Cortex of kidney (tissue), 1 donor: ENCODE measurements around the gene NRSN1.

ENCODE experiments used
- DNase-seq: peaks from one replicate; lab custom pipeline; 2025; lab: John Stamatoyannopoulos, UW

The NRSN1 gene

GRCh38 chr6:24125980-24126379 is at the start of gene NRSN1:
TSS of gene NRSN1 (plus strand) at chr6:24126215. CDS start at chr6:24134328, 8,113 bp downstream.
- DNase-seq: no peak

GRCh38 chr6:24078200-24078599 is 47.8 kb upstream of the NRSN1 start:
- no peak for DNase-seq

GRCh38 chr6:24079076-24079475 is 46.9 kb upstream of the NRSN1 start:
- DNase-seq: no peak

- no peak for DNase-seq
These were observed 45.3 kb upstream of the NRSN1 start for GRCh38 chr6:24080711-24081110.

GRCh38 chr6:24089736-24090135 is 36.3 kb upstream of the NRSN1 start:
- DNase-seq: no peak

GRCh38 chr6:24092407-24092806 is 33.6 kb upstream of the NRSN1 start:
- DNase-seq: no peak

- no peak for DNase-seq
These were observed 32.6 kb upstream of the NRSN1 start for GRCh38 chr6:24093381-24093780.

- no peak for DNase-seq
These were observed 26.8 kb upstream of the NRSN1 start for GRCh38 chr6:24099181-24099580.

GRCh38 chr6:24100024-24100769 is 25.8 kb upstream of the NRSN1 start:
- DNase-seq: no peak

GRCh38 chr6:24100770-24101155 is 25.3 kb upstream of the NRSN1 start:
- no peak for DNase-seq

- DNase-seq: no peak
These were observed 20.8 kb upstream of the NRSN1 start for GRCh38 chr6:24105191-24105590.

GRCh38 chr6:24106291-24106690 is 19.7 kb upstream of the NRSN1 start:
- DNase-seq: no peak

GRCh38 chr6:24107294-24107693 is 18.7 kb upstream of the NRSN1 start:
- no peak for DNase-seq

- no peak for DNase-seq
These were observed 18.0 kb upstream of the NRSN1 start for GRCh38 chr6:24108056-24108455.

- DNase-seq: no peak
These were observed 15.6 kb upstream of the NRSN1 start for GRCh38 chr6:24110417-24110816.

- no peak for DNase-seq
These were observed 12.1 kb upstream of the NRSN1 start for GRCh38 chr6:24113891-24114290.

- no peak for DNase-seq
These were observed 9.0 kb upstream of the NRSN1 start for GRCh38 chr6:24117021-24117420.

- no peak for DNase-seq
These were observed 3.9 kb upstream of the NRSN1 start for GRCh38 chr6:24122139-24122538.

GRCh38 chr6:24126586-24127192 is 674 bp downstream of the NRSN1 start:
- no peak for DNase-seq

- DNase-seq: no peak
These were observed 1.3 kb downstream of the NRSN1 start for GRCh38 chr6:24127316-24127715.

GRCh38 chr6:24131751-24132150 is 5.7 kb downstream of the NRSN1 start:
- no peak for DNase-seq

GRCh38 chr6:24139080-24139479 is 13.1 kb downstream of the NRSN1 start:
- DNase-seq: no peak

- no peak for DNase-seq
These were observed 13.6 kb downstream of the NRSN1 start for GRCh38 chr6:24139639-24140038.

- no peak for DNase-seq
These were observed 14.6 kb downstream of the NRSN1 start for GRCh38 chr6:24140591-24140990.
